Esophagus squamous epithelium (tissue), 5 donors: ENCODE measurements around the gene MED26. TPM values are rescaled to one million over a fixed set of nuclear protein-coding genes. Genes with fewer than 3 reads are reported as not detected.
A peak's percentile ranks its signal among the peaks of the same experiment; 100 is the strongest.

Experiments used
- DNase-seq: peaks from one replicate; lab custom pipeline; 2025; lab: John Stamatoyannopoulos, UW
- H3K27ac ChIP-seq, 4 donors: fragments of 200-600 bp; sonication (generic); one replicate each; pipeline ENCODE4 v1.5.1; 2016 to 2019; ENCODE audit warnings: mild to moderate bottlenecking in 1 of 4
- H3K27me3 ChIP-seq, 4 donors: fragments of 200-600 bp; sonication (generic); 1 replicate in 3 of 4; 2 replicates in 1 of 4; pipeline versions ENCODE4 v1.5.1 to v1.6.0; 2017 to 2021; ENCODE audit warnings: antibody characterized with exemption in 1 of 4
- H3K36me3 ChIP-seq, 3 donors: fragments of 200-600 bp; sonication (generic); one replicate each; pipeline ENCODE4 v1.5.1; 2016 to 2019
- H3K4me1 ChIP-seq, 3 donors: fragments of 200-600 bp; sonication (generic); one replicate each; pipeline ENCODE4 v1.5.1; 2017 to 2019
- H3K4me3 ChIP-seq, 4 donors: fragments of 200-600 bp; sonication (generic); 1 replicate in 3 of 4; 2 replicates in 1 of 4; pipeline ENCODE4 v1.5.1; 2016 to 2019; ENCODE audit warnings: mild to moderate bottlenecking in 2 of 4, moderate library complexity in 1 of 4
- H3K9me3 ChIP-seq, 3 donors: fragments of 200-600 bp; sonication (generic); one replicate each; pipeline ENCODE4 v1.5.1; 2016 to 2019
- POLR2A ChIP-seq, 4 donors: fragments of 450-650 bp; IDR thresholded peaks; one replicate each; pipeline ENCODE4 v1.6.1; 2017; ENCODE audit warnings: antibody characterized with exemption in 4 of 4, mild to moderate bottlenecking in 4 of 4, moderate library complexity in 3 of 4
- WGBS, 2 donors: methylation state at CpG; one replicate each; pipeline ENCODE4 v1.1.5; 2018; 5-methylcytosine and 5-hydroxymethylcytosine counted together
- intact Hi-C: fragments of 100-400 bp; cut with DNase I; formaldehyde crosslinking; loops from one replicate; pipeline ENCODE4 v1.15.0; 2022
- small RNA-seq, 4 donors: library from RNA; depleted of rRNA; stranded (forward); fragments of <200 nt; gene quantifications; one replicate each; pipeline ENCODE3, GENCODE V24; 2016
- total RNA-seq, 4 donors: library from RNA; depleted of rRNA; stranded (reverse); fragments of >200 nt; gene quantifications; one replicate each; pipeline ENCODE4 v1.1.0, GENCODE V29; 2016
- TF ChIP-seq, protein P1 (sequence below), 6 experiments: fragments of 450-650 bp in 4 of 6; fragments of 200-600 bp in 2 of 6; sonication (generic) in 2 of 6; IDR thresholded peaks; one replicate each; pipeline ENCODE4 v1.5.1; 2016 to 2019; ENCODE audit warnings: antibody characterized with exemption in 6 of 6, mild to moderate bottlenecking in 4 of 6, moderate library complexity in 4 of 6
- donor health status: DM: yes; HTN: yes; CAD: no.

The MED26 gene
- total RNA-seq, 4 donors from 2014 or later, result 5.1 to 9.9 (median 8.4) TPM

DNA sequence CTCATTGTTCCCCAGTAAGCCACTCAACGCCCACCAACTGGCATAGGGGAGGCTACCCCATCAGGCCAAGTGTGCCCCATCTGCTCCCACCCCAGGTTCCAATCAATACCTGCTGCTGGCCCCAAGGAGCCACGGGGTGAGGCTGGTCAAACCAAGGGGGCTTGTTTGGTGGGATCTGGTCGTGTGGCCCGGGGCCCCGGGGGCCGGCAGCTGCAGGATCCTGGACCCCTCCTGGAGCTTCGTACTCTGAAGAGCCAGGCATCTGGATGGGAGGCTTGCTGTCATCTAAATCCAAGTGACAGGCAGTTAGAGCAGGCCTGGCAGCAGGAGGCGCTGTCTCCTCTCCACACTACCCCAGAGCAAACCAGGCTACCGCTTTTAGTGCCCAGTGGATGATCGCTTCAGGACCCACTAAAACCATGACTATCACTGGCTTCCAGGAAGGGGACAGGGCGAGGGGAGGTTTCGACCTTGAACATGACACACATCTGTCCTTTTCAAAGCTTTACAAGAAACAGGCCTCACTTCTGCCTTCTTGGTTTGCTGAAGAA, 100.0 kb downstream of the MED26 start:
- WGBS, 2 donors, result 94 to 100% methylated on average over 3 to 4 of the region's 12 CpGs
- no peak overlapping the region for H3K27ac ChIP-seq
- no peaks in the 10 kb centered on the region for H3K27me3 ChIP-seq
- H3K4me3 ChIP-seq, result no peak overlapping the region
- no peaks in the 10 kb centered on the region for H3K9me3 ChIP-seq
- no peak for TF ChIP-seq POLR2A (IDR thresholded peaks at IDR 0.05)
- TF ChIP-seq, protein P1, sequence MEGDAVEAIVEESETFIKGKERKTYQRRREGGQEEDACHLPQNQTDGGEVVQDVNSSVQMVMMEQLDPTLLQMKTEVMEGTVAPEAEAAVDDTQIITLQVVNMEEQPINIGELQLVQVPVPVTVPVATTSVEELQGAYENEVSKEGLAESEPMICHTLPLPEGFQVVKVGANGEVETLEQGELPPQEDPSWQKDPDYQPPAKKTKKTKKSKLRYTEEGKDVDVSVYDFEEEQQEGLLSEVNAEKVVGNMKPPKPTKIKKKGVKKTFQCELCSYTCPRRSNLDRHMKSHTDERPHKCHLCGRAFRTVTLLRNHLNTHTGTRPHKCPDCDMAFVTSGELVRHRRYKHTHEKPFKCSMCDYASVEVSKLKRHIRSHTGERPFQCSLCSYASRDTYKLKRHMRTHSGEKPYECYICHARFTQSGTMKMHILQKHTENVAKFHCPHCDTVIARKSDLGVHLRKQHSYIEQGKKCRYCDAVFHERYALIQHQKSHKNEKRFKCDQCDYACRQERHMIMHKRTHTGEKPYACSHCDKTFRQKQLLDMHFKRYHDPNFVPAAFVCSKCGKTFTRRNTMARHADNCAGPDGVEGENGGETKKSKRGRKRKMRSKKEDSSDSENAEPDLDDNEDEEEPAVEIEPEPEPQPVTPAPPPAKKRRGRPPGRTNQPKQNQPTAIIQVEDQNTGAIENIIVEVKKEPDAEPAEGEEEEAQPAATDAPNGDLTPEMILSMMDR (IDR thresholded peaks at IDR 0.05), result peak in 4 of 6 experiments; percentile 9 to 40 (median 20)
- intact Hi-C loops, result no loop called here
- peaks cover 65 to 100% (median 92%) of the 10 kb centered on the region in 3 donors for H3K36me3 ChIP-seq
- DNase-seq, result no peak
- peaks cover 0 to 9% (median 0%) of the 10 kb centered on the region in 3 donors for H3K4me1 ChIP-seq

DNA sequence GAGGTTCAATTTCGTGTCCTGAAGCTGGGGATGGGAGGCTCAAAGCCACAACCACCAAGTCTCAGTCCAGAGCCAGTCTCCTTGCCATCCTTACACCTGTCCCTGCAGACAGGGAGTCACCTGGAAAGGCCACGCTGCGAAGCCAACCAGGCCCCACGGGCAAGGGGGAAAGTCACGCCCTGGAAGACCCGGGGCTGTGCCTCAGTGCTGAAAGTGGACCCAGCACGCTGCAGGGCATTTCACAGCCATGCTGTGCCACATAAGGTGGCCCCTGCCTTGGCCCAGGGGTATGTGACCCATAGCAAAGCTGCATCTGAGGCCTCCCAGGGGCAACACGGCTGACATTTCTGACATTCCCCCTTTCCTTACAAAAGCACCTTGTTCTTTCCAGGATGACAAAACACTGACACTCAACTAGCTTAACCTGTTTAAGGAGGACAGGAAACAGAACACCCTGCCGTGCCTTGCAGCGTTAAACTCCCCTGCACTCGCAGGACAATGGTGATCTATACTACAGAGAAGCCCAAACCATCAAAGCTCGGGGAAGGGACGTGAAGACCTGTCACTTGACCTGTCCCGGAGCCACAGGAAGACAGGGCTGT, 100.6 kb downstream of the MED26 start:
- Histone ChIP-seq H3K27me3 (no peaks in the 10 kb centered on the region), H3K9me3 (no peaks in the 10 kb centered on the region), H3K36me3 (peaks cover 65 to 100% (median 92%) of the 10 kb centered on the region in 3 donors), H3K27ac (peak overlapping the region in 1 of 4 donors; percentile 5), H3K4me1 (peaks cover 0 to 9% (median 0%) of the 10 kb centered on the region in 3 donors), H3K4me3 (no peak overlapping the region)
- intact Hi-C loops, result no loop called here
- no peak for DNase-seq
- 64 to 74% methylated on average over 4 to 9 of the region's 14 CpGs for WGBS, 2 donors
- TF ChIP-seq, protein P1 (IDR thresholded peaks at IDR 0.05), result no peak
- TF ChIP-seq POLR2A (IDR thresholded peaks at IDR 0.05), result no peak

DNA sequence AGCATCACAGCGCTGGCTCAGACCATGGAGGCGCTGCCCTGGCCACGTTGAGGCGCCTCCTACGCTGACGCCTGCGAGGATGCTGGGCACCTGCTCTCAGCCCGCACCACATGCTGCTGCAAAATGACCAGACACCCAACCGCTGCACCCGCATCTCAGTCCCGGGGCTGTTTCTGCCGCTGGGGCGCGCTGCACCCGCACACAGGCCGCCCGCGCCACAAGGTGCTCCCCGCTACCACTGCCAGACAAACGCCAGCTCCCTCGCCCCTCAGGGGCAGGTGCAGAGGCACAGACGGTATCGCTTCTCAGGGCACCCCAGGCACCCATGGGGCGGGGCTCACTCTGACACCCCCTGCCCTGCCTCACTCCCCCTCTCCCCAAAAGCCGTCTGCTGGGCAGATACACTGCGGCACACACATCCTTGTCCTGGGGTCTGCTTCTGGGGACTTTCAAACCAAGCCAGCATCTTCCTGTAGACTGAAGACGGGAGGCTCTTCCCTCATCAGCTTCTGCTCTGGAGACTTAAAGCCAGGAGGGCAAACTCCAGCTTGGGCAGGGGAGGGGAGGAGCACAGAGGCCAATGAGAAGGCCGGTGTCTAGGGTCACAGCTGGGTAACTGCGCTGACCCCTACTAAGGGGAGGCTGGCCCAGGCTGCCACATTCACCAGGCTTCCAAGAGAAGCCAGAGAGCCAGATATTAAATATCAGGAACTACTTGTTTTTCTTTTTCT, 102.1 kb downstream of the MED26 start:
- TF ChIP-seq, protein P1 (IDR thresholded peaks at IDR 0.05), result no peak
- TF ChIP-seq POLR2A (IDR thresholded peaks at IDR 0.05), result no peak
- Histone ChIP-seq H3K4me3 (no peak overlapping the region), H3K9me3 (no peaks in the 10 kb centered on the region), H3K36me3 (peaks cover 63 to 100% (median 85%) of the 10 kb centered on the region in 3 donors), H3K4me1 (peaks cover 0 to 9% (median 0%) of the 10 kb centered on the region in 3 donors), H3K27ac (no peak overlapping the region), H3K27me3 (no peaks in the 10 kb centered on the region)
- intact Hi-C loops, result no loop called here
- 93 to 100% methylated on average over 1 to 2 of the region's 29 CpGs for WGBS, 2 donors
- no peak for DNase-seq

DNA sequence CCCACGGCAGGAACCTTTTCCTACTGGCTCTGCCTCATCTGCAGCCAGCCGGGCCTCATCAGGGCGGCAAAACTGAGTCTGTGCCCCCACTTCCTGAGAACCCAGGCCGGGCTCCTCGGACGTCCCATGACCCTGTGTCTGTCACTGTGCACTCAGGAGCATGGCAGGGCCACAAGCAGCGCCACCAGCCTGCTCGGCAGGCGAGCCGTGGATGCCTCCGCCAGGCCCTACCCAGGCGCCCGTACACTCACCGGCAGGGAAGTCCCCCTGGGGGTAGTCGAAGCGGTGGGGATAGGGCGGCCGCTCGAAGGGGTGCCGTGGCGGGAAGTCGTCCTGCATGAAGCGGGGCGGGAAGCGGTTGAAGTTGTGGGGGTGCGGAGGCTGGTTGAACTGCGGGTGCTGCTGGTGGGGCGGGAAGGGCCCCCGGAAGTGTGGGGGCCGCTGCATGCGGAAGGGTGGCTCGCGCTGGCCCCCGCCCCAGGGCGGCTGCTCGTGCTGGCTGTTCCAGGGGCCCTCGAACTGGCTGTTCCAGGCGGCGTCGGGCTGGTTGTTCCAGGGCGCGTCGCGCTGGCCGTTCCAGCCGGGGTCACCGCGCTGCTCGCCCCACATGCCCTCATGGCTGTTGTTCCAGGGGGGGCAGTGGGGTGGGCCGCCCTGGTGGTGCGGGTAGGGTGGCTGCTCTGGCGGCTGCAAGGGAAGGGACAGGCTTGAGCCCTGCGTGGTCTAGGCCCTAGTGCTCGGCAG, 102.8 kb downstream of the MED26 start:
- no peak for DNase-seq
- H3K27ac ChIP-seq, result no peak overlapping the region
- no peak overlapping the region for H3K4me3 ChIP-seq
- H3K27me3 ChIP-seq, result no peaks in the 10 kb centered on the region
- intact Hi-C loops, result no loop called here
- no peaks in the 10 kb centered on the region for H3K9me3 ChIP-seq
- WGBS, 2 donors, result 93 to 94% methylated on average over 6 to 17 of the region's 54 CpGs
- peaks cover 0 to 9% (median 0%) of the 10 kb centered on the region in 3 donors for H3K4me1 ChIP-seq
- H3K36me3 ChIP-seq, result peaks cover 63 to 100% (median 82%) of the 10 kb centered on the region in 3 donors
- TF ChIP-seq, protein P1 (IDR thresholded peaks at IDR 0.05), result no peak
- TF ChIP-seq POLR2A (IDR thresholded peaks at IDR 0.05), result no peak

Small RNA genes within 50 kb of the gene (small RNA-seq; reads per million reads assigned to genes)
- gene RN7SL146P, result 0 to 0.14 (median 0) reads per million in 4 donors

Other genes with a start within 250 kb of the MED26 start
- 10 to 100 TPM in 3 of 4 donors, 1 to 10 TPM in 1; 8.1 to 21.7 (median 19.8) TPM for gene EPS15L1, start 156.2 kb downstream of the MED26 start, total RNA-seq
- not detected for gene CALR3, start 132.0 kb downstream of the MED26 start, total RNA-seq
- gene C19orf44, start 131.8 kb downstream of the MED26 start, total RNA-seq, result 1 to 10 TPM; 2.5 to 10.0 (median 4.2) TPM
- 10 to 100 TPM in 1 of 4 donors, 1 to 10 TPM in 3; 5.5 to 11.8 (median 9.6) TPM for gene CHERP, start 85.8 kb downstream of the MED26 start, total RNA-seq
- 10 to 100 TPM; 22.6 to 29.4 (median 25.3) TPM for gene SLC35E1, start 55.8 kb downstream of the MED26 start, total RNA-seq
- gene SMIM7, start 31.9 kb upstream of the MED26 start, total RNA-seq, result 10 to 100 TPM; 54.0 to 89.5 (median 66.3) TPM
- gene TMEM38A, start 32.9 kb upstream of the MED26 start, total RNA-seq, result 1 to 10 TPM; 2.0 to 5.6 (median 2.7) TPM
- under 1 TPM; 0.04 to 0.41 (median 0.21) TPM for gene NWD1, start 91.6 kb upstream of the MED26 start, total RNA-seq
- gene SIN3B, start 201.2 kb upstream of the MED26 start, total RNA-seq, result 10 to 100 TPM; 11.2 to 34.7 (median 28.5) TPM